IMR-90 (cell line): Measurements from ENCODE around the gene PTPN22. TPM values are rescaled to one million over a fixed set of nuclear protein-coding genes. Genes with fewer than 3 reads are reported as not detected.
A peak's percentile ranks its signal among the peaks of the same experiment; 100 is the strongest.

Experiments used
- ATAC-seq: fragments of 200-7000 bp; cut with Tn5 transposase; 2 replicates; pipeline ENCODE4 v1.9.1; 2020; ENCODE audit warnings: low read depth, mild to moderate bottlenecking, moderate library complexity
- BruUV-seq: library from RNA; stranded (reverse); fragments of 400-500 nt; replicated peaks from 2 replicates; lab custom pipeline; 2021; lab: Mats Ljungman, UMichigan
- CTCF ChIA-PET: fragments of 300-600 bp; formaldehyde crosslinking; extraction: SDS; loops from one replicate; lab custom pipeline; 2021; ENCODE audit warnings: antibody characterized with exemption; lab: Yijun Ruan, JAX
- POLR2A ChIA-PET: fragments of 300-600 bp; sonication (Branson Sonifier 250); formaldehyde crosslinking; loops from one replicate; lab custom pipeline; 2022; ENCODE audit warnings: antibody characterized with exemption; ENCODE audit not compliant: unreplicated experiment; lab: Charles Lee
- DNase-seq: peaks from one replicate; pipeline ENCODE4 v3.0.0; 2013
- H2AFZ ChIP-seq: replicated peaks from 2 replicates; pipeline ENCODE3; 2013; ENCODE audit warnings: low read length, mild to moderate bottlenecking; ENCODE audit not compliant: poor library complexity
- H2AK5ac ChIP-seq: 2 replicates; pipeline ENCODE4 v1.6.1; 2013; ENCODE audit warnings: low read depth, low read length, inconsistent platforms
- H2AK9ac ChIP-seq: replicated peaks from 2 replicates; pipeline ENCODE3; 2013; ENCODE audit warnings: mild to moderate bottlenecking, low read depth, low read length, moderate library complexity; ENCODE audit not compliant: poor library complexity
- H2BK120ac ChIP-seq: 2 replicates; pipeline ENCODE4 v1.6.1; 2013; ENCODE audit warnings: low read depth, low read length, inconsistent platforms
- H2BK15ac ChIP-seq: 3 replicates; pipeline ENCODE4 v1.6.1; 2013; ENCODE audit warnings: low read depth, low read length, inconsistent platforms
- H2BK20ac ChIP-seq: 2 replicates; pipeline ENCODE4 v1.6.1; 2013; ENCODE audit warnings: low read depth, mild to moderate bottlenecking, inconsistent platforms, low read length, moderate library complexity
- H2BK5ac ChIP-seq: 2 replicates; pipeline ENCODE4 v1.6.1; 2013; ENCODE audit warnings: mild to moderate bottlenecking, low read depth, low read length, inconsistent platforms; ENCODE audit not compliant: poor library complexity, severe bottlenecking
- H3K14ac ChIP-seq: replicated peaks from 2 replicates; pipeline ENCODE4 v1.6.1; 2013; ENCODE audit warnings: low read depth, low read length, inconsistent platforms
- H3K18ac ChIP-seq: 2 replicates; pipeline ENCODE4 v1.6.1; 2013; ENCODE audit warnings: low read depth, low read length, control low read depth
- H3K23ac ChIP-seq: 2 replicates; pipeline ENCODE4 v1.6.1; 2013; ENCODE audit warnings: low read depth, low read length, inconsistent platforms
- H3K27ac ChIP-seq: 2 replicates; pipeline ENCODE4 v1.5.1; 2013; ENCODE audit warnings: mild to moderate bottlenecking, control low read depth, low read length; ENCODE audit not compliant: insufficient read depth
- H3K27me3 ChIP-seq: 2 replicates; pipeline ENCODE4 v1.6.1; 2013; ENCODE audit warnings: low read length; ENCODE audit not compliant: control insufficient read depth, insufficient read depth
- H3K36me3 ChIP-seq: 2 replicates; pipeline ENCODE4 v1.6.1; 2013; ENCODE audit warnings: low read length, mixed read lengths; ENCODE audit not compliant: control insufficient read depth, insufficient read depth
- H3K4ac ChIP-seq: 2 replicates; pipeline ENCODE4 v1.6.1; 2013; ENCODE audit warnings: low read depth, low read length, inconsistent platforms
- H3K4me1 ChIP-seq: 2 replicates; pipeline ENCODE4 v1.6.1; 2013; ENCODE audit warnings: low read length, mixed read lengths; ENCODE audit not compliant: control insufficient read depth, insufficient read depth
- H3K4me2 ChIP-seq: 2 replicates; pipeline ENCODE4 v1.6.1; 2013; ENCODE audit warnings: low read depth, mild to moderate bottlenecking, control low read depth, low read length, moderate library complexity
- H3K4me3 ChIP-seq: 2 replicates; pipeline ENCODE4 v1.5.1; 2013; ENCODE audit warnings: low read depth, mild to moderate bottlenecking, control low read depth, low read length, moderate library complexity; ENCODE audit not compliant: insufficient read depth
- H3K56ac ChIP-seq: 2 replicates; pipeline ENCODE4 v1.6.1; 2013; ENCODE audit warnings: low read length, inconsistent platforms; ENCODE audit not compliant: insufficient read depth; ENCODE audit errors: extremely low read depth
- H3K79me1 ChIP-seq, 2 experiments: 2 replicates each; pipeline ENCODE4 v1.6.1; 2013; ENCODE audit warnings: low read length in 2 of 2, inconsistent platforms in 1 of 2, low read depth in 1 of 2
- H3K9ac ChIP-seq: 2 replicates; pipeline ENCODE4 v1.6.1; 2013; ENCODE audit warnings: low read depth, low read length, control low read depth
- H3K9me1 ChIP-seq: 2 replicates; pipeline ENCODE4 v1.6.1; 2013; ENCODE audit warnings: low read length, inconsistent platforms; ENCODE audit not compliant: insufficient read depth
- H3K9me3 ChIP-seq: 2 replicates; pipeline ENCODE4 v1.6.1; 2013; ENCODE audit warnings: low read length; ENCODE audit not compliant: control insufficient read depth, insufficient read depth
- H4K20me1 ChIP-seq: 2 replicates; pipeline ENCODE4 v1.6.1; 2013; ENCODE audit warnings: low read length, inconsistent platforms; ENCODE audit not compliant: insufficient read depth
- H4K5ac ChIP-seq: 2 replicates; pipeline ENCODE4 v1.6.1; 2013; ENCODE audit warnings: mild to moderate bottlenecking, low read depth, low read length, control low read depth
- H4K8ac ChIP-seq, 2 experiments: 2 replicates each; pipeline ENCODE4 v1.6.1; 2013; ENCODE audit warnings: low read depth in 2 of 2, low read length in 2 of 2, control low read depth in 1 of 2, inconsistent platforms in 1 of 2
- H4K91ac ChIP-seq: 2 replicates; pipeline ENCODE4 v1.6.1; 2013; ENCODE audit warnings: low read depth, low read length, inconsistent platforms; ENCODE audit not compliant: insufficient read depth
- BHLHE40 ChIP-seq: fragments of 150-350 bp; IDR thresholded peaks from 2 replicates; pipeline ENCODE4 v1.6.1; 2016; ENCODE audit warnings: mild to moderate bottlenecking, low read depth, low read length
- CEBPB ChIP-seq: IDR thresholded peaks from 2 replicates; pipeline ENCODE4 v1.6.1; 2012; ENCODE audit warnings: low read depth, low read length, improper control_type of control experiment
- CHD1 ChIP-seq: IDR thresholded peaks from 2 replicates; pipeline ENCODE4 v1.6.1; 2012; ENCODE audit warnings: low read depth, low read length, improper control_type of control experiment
- ELK1 ChIP-seq: fragments of 150-350 bp; IDR thresholded peaks from 2 replicates; pipeline ENCODE4 v1.6.1; 2016; ENCODE audit warnings: low read depth, mild to moderate bottlenecking, low read length, moderate library complexity, borderline replicate concordance
- FOS ChIP-seq: fragments of 150-350 bp; IDR thresholded peaks from 2 replicates; pipeline ENCODE4 v1.6.1; 2016; ENCODE audit warnings: low read depth, low read length
- MAFK ChIP-seq: IDR thresholded peaks from 2 replicates; pipeline ENCODE4 v1.6.1; 2012; ENCODE audit warnings: low read depth, low read length, improper control_type of control experiment
- MAZ ChIP-seq: IDR thresholded peaks from 2 replicates; pipeline ENCODE4 v1.6.1; 2012; ENCODE audit warnings: low read depth, mild to moderate bottlenecking, low read length, improper control_type of control experiment, moderate library complexity, borderline replicate concordance
- MXI1 ChIP-seq: IDR thresholded peaks from 2 replicates; pipeline ENCODE4 v1.6.1; 2012; ENCODE audit warnings: low read depth, mild to moderate bottlenecking, low read length, moderate library complexity, borderline replicate concordance
- NFE2L2 ChIP-seq: fragments of 150-350 bp; IDR thresholded peaks from 2 replicates; pipeline ENCODE4 v1.6.1; 2016; ENCODE audit warnings: low read depth, mild to moderate bottlenecking, low read length
- POLR2A ChIP-seq: IDR thresholded peaks from 2 replicates; pipeline ENCODE4 v1.6.1; 2012; ENCODE audit warnings: mild to moderate bottlenecking, low read depth, low read length
- RAD21 ChIP-seq: IDR thresholded peaks from 2 replicates; pipeline ENCODE4 v1.6.1; 2012; ENCODE audit warnings: low read length, improper control_type of control experiment
- RCOR1 ChIP-seq: IDR thresholded peaks from 2 replicates; pipeline ENCODE4 v1.6.1; 2012; ENCODE audit warnings: mild to moderate bottlenecking, low read length, improper control_type of control experiment; ENCODE audit not compliant: insufficient replicate concordance
- RFX5 ChIP-seq: IDR thresholded peaks from 2 replicates; pipeline ENCODE4 v1.8.0; 2012; ENCODE audit warnings: low read depth, mild to moderate bottlenecking, low read length, moderate library complexity
- SMC3 ChIP-seq: fragments of 150-350 bp; IDR thresholded peaks from 2 replicates; pipeline ENCODE4 v1.6.1; 2016; ENCODE audit warnings: low read depth, mild to moderate bottlenecking, antibody characterized with exemption, low read length, moderate library complexity
- USF2 ChIP-seq: fragments of 150-350 bp; IDR thresholded peaks from 2 replicates; pipeline ENCODE4 v1.6.1; 2017; ENCODE audit warnings: mild to moderate bottlenecking, antibody characterized with exemption, low read length, low read depth
- WGBS, 2 experiments: methylation state at CpG; one replicate each; pipeline versions ENCODE4 v1.1.5 to v1.1.7; 2013; ENCODE audit warnings: missing lambda C conversion rate in 2 of 2; ENCODE audit not compliant: insufficient read length in 1 of 2; ENCODE audit errors: extremely low coverage in 2 of 2; 5-methylcytosine and 5-hydroxymethylcytosine counted together
- dilution Hi-C: fragments of 300-500 bp; cut with HindIII; formaldehyde crosslinking; loops from one replicate; pipeline ENCODE4 v1.14.3; 2018; ENCODE audit warnings: low sequenced_read_pairs; ENCODE audit not compliant: unreplicated experiment
- in situ Hi-C: fragments of 300-500 bp; cut with MboI; formaldehyde crosslinking; loops from 3 replicates; pipeline ENCODE4 v1.14.3; 2019; ENCODE audit warnings: low sequenced_read_pairs, inconsistent platforms, mixed read lengths
- intact Hi-C: fragments of 100-400 bp; cut with micrococcal nuclease; formaldehyde crosslinking; loops from 2 replicates; pipeline ENCODE4 v1.10.0; 2022
- polyA plus RNA-seq, 3 experiments: library from polyadenylated mRNA; depleted of rRNA; stranded (reverse); fragments of >200 nt; gene quantifications; 2 replicates each; pipeline ENCODE4 v1.2.3, GENCODE V29; 2012; ENCODE audit warnings: low replicate concordance in 1 of 3
- total RNA-seq: library from RNA; depleted of rRNA; stranded (reverse); fragments of >200 nt; gene quantifications from 2 replicates; pipeline ENCODE4 v1.2.3, GENCODE V29; 2012
- TF ChIP-seq, protein P1 (sequence below): conservative IDR thresholded peaks from 2 replicates; pipeline ENCODE4 v1.5.1; 2012; ENCODE audit warnings: mild to moderate bottlenecking, low read depth, low read length, improper control_type of control experiment

Gene PTPN22
- total and polyA plus RNA-seq, 2 of the 4 experiments (the other 2 are of a cell fraction), result 0.14 to 0.18 TPM

- Histone ChIP-seq H2AK5ac (peak overlapping the region; percentile 6; the same call in 1 of the 2 replicates), H3K23ac (peak overlapping the region; percentile 62), H3K9me3 (no peaks in the 10 kb centered on the region), H4K5ac (peak overlapping the region; percentile 75), H3K4me1 (peaks cover 10% of the 10 kb centered on the region), H3K56ac (peak overlapping the region; percentile 88), H2BK20ac (peak overlapping the region; percentile 97), H2BK120ac (peak overlapping the region; percentile 98), H3K36me3 (no peaks in the 10 kb centered on the region), H3K9me1 (no peaks in the 10 kb centered on the region), H3K14ac (peak overlapping the region; percentile 95), H2BK5ac (peak overlapping the region; percentile 94), H3K4me3 (no peak overlapping the region; the same call in 1 of the 2 replicates), H2BK15ac (peak overlapping the region; percentile 71), H4K8ac (peak overlapping the region; percentile 79 to 87), H3K4me2 (peak overlapping the region; percentile 78; the same call in 1 of the 2 replicates), H4K91ac (peak overlapping the region; percentile 84), H3K9ac (peak overlapping the region; percentile 55; the same call in 1 of the 2 replicates), H3K79me1 (no peaks in the 10 kb centered on the region), H4K20me1 (no peaks in the 10 kb centered on the region), H3K27me3 (no peaks in the 10 kb centered on the region), H3K27ac (peak overlapping the region; percentile 94), H2AK9ac (no peak overlapping the region), H3K18ac (peak overlapping the region; percentile 97), H3K4ac (peak overlapping the region; percentile 88), H2AFZ (no peak overlapping the region)
- in situ Hi-C loops (loop anchor here (25.0 kb wide), 1 partner anchor 426 kb away; no protein-coding TSS in a partner anchor), intact Hi-C loops (no loop called here), dilution Hi-C loops (no loop called here)
- ATAC-seq (peak; percentile 90), DNase-seq (peak; percentile 80)
- ChIA-PET CTCF (no interaction called here), POLR2A (interaction anchor here (0.5 kb wide), 1 partner anchor 984 kb away, joined by 3 read pairs; no protein-coding TSS in a partner anchor)
- BruUV-seq, result no TSS peak
- no peak for TF ChIP-seq RCOR1
- no peak for TF ChIP-seq CHD1
- no peak for TF ChIP-seq MAFK
- no peak for TF ChIP-seq RFX5
- no peak for TF ChIP-seq FOS
- no peak for TF ChIP-seq NFE2L2
- TF ChIP-seq SMC3, result no peak
- TF ChIP-seq, protein P1, sequence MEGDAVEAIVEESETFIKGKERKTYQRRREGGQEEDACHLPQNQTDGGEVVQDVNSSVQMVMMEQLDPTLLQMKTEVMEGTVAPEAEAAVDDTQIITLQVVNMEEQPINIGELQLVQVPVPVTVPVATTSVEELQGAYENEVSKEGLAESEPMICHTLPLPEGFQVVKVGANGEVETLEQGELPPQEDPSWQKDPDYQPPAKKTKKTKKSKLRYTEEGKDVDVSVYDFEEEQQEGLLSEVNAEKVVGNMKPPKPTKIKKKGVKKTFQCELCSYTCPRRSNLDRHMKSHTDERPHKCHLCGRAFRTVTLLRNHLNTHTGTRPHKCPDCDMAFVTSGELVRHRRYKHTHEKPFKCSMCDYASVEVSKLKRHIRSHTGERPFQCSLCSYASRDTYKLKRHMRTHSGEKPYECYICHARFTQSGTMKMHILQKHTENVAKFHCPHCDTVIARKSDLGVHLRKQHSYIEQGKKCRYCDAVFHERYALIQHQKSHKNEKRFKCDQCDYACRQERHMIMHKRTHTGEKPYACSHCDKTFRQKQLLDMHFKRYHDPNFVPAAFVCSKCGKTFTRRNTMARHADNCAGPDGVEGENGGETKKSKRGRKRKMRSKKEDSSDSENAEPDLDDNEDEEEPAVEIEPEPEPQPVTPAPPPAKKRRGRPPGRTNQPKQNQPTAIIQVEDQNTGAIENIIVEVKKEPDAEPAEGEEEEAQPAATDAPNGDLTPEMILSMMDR, result no peak
- TF ChIP-seq MXI1, result no peak
- TF ChIP-seq ELK1, result no peak
- no peak for TF ChIP-seq POLR2A
- no peak for TF ChIP-seq CEBPB
- TF ChIP-seq USF2, result no peak
- no peak for TF ChIP-seq MAZ
- no peak for TF ChIP-seq RAD21
- no peak for TF ChIP-seq BHLHE40
- no CpG with 5 or more reads among the region's 3 CpGs for WGBS, 2 experiments
Observed at GRCh38 chr1:113860891-113861290, 10.6 kb downstream of the PTPN22 start.
